Endothelial cell of umbilical vein (primary cell): Measurements from ENCODE around the gene NT5C. TPM values are rescaled to one million over a fixed set of nuclear protein-coding genes. Genes with fewer than 3 reads are reported as not detected.

Experiments
- BruUV-seq: library from RNA; stranded (reverse); fragments of 400-500 nt; replicated peaks from 2 replicates; lab custom pipeline; 2021; lab: Mats Ljungman, UMichigan
- CTCF ChIA-PET: fragments of 300-600, 350-600 bp; sonication (Branson Sonifier 250); formaldehyde crosslinking; loops from one replicate; lab custom pipeline; 2021; ENCODE audit warnings: antibody characterized with exemption, inconsistent platforms; lab: Charles Lee
- POLR2A ChIA-PET: fragments of 300-600, 350-600 bp; sonication (Branson Sonifier 250); formaldehyde crosslinking; loops from one replicate; lab custom pipeline; 2021; ENCODE audit warnings: antibody characterized with exemption, inconsistent platforms; lab: Charles Lee
- DNase-seq: peaks from one replicate; pipeline ENCODE4 v3.0.0-alpha.2; 2011; ENCODE audit warnings: low read depth, low spot score
- FAIRE-seq: peaks from 2 replicates; lab custom pipeline; 2011; peaks lifted over from hg19 to GRCh38; lab: Jason Lieb, UNC
- H2AFZ ChIP-seq: 2 replicates; pipeline ENCODE4 v1.6.0; 2012; ENCODE audit warnings: low read depth, low read length, control low read depth, inconsistent platforms
- H3K27ac ChIP-seq: 2 replicates; pipeline ENCODE4 v1.5.1; 2011; ENCODE audit warnings: low read depth, mild to moderate bottlenecking, control low read depth, low read length, moderate library complexity; ENCODE audit not compliant: insufficient read depth
- H3K27me3 ChIP-seq, 2 experiments: 2 replicates each; pipeline versions ENCODE4 v1.6.0 to v1.6.1; 2011; ENCODE audit warnings: low read length in 2 of 2, mixed read lengths in 1 of 2; ENCODE audit not compliant: control insufficient read depth in 2 of 2, insufficient read depth in 2 of 2
- H3K36me3 ChIP-seq, 2 experiments: 2 replicates in 1 of 2; 3 replicates in 1 of 2; pipeline ENCODE4 v1.5.1; 2011; ENCODE audit warnings: low read length in 2 of 2, mild to moderate bottlenecking in 1 of 2, moderate library complexity in 1 of 2; ENCODE audit not compliant: control insufficient read depth in 2 of 2, insufficient read depth in 2 of 2; ENCODE audit errors: extremely low read depth in 1 of 2
- H3K4me1 ChIP-seq: 3 replicates; pipeline ENCODE4 v1.5.1; 2011; ENCODE audit warnings: mild to moderate bottlenecking, low read length; ENCODE audit not compliant: control insufficient read depth, insufficient read depth; ENCODE audit errors: extremely low read depth
- H3K4me2 ChIP-seq: 2 replicates; pipeline ENCODE4 v1.6.1; 2011; ENCODE audit warnings: low read length, control low read depth, mixed read lengths; ENCODE audit not compliant: insufficient read depth
- H3K4me3 ChIP-seq, 3 experiments: fragments of 200-600 bp in 1 of 3; sonication (generic), shearing (Covaris generic) in 1 of 3; replicated peaks in 1 of 3; 2 replicates each; pipeline ENCODE4 v1.5.1; 2011 to 2016; ENCODE audit warnings: control low read depth in 3 of 3, low read length in 3 of 3, mild to moderate bottlenecking in 2 of 3, inconsistent platforms in 1 of 3, low read depth in 1 of 3, moderate library complexity in 1 of 3; ENCODE audit not compliant: insufficient read depth in 1 of 3
- H3K79me2 ChIP-seq: 2 replicates; pipeline ENCODE4 v1.6.0; 2012; ENCODE audit warnings: low read length, inconsistent platforms; ENCODE audit not compliant: control insufficient read depth, insufficient read depth
- H3K9ac ChIP-seq: replicated peaks from 2 replicates; pipeline ENCODE3; 2011; ENCODE audit warnings: low read length, control low read depth; ENCODE audit not compliant: insufficient read depth; ENCODE audit errors: extremely low read depth
- H3K9me1 ChIP-seq: replicated peaks from 3 replicates; pipeline ENCODE4 v1.6.0; 2011; ENCODE audit warnings: mild to moderate bottlenecking, low read length; ENCODE audit not compliant: control insufficient read depth, insufficient read depth; ENCODE audit errors: extremely low read depth
- H3K9me3 ChIP-seq: replicated peaks from 2 replicates; pipeline ENCODE4 v1.5.1; 2012; ENCODE audit warnings: low read length, inconsistent platforms; ENCODE audit not compliant: control insufficient read depth, insufficient read depth
- H4K20me1 ChIP-seq: replicated peaks from 2 replicates; pipeline ENCODE3; 2011; ENCODE audit warnings: mild to moderate bottlenecking, low read length; ENCODE audit not compliant: control insufficient read depth, insufficient read depth; ENCODE audit errors: extremely low read depth
- EZH2 ChIP-seq: IDR thresholded peaks from 2 replicates; pipeline ENCODE4 v1.6.1; 2012; ENCODE audit warnings: borderline replicate concordance, low read depth, mild to moderate bottlenecking, moderate library complexity, low read length, inconsistent platforms; ENCODE audit not compliant: severe bottlenecking
- FOS ChIP-seq: IDR thresholded peaks from 2 replicates; pipeline ENCODE4 v1.6.1; 2011; ENCODE audit warnings: mild to moderate bottlenecking, low read length, moderate library complexity, borderline replicate concordance; ENCODE audit not compliant: insufficient read depth
- JUN ChIP-seq: IDR thresholded peaks from 2 replicates; pipeline ENCODE4 v1.6.1; 2011; ENCODE audit warnings: borderline replicate concordance, low read depth; ENCODE audit not compliant: insufficient read length, insufficient read depth
- MYC ChIP-seq: IDR thresholded peaks from one replicate; pipeline ENCODE4 v1.6.1; 2011; ENCODE audit warnings: mild to moderate bottlenecking, low read depth, low read length
- POLR2A ChIP-seq: IDR thresholded peaks from 2 replicates; pipeline ENCODE4 v1.6.1; 2012; ENCODE audit warnings: low read depth, mild to moderate bottlenecking, control low read depth, low read length
- POLR2AphosphoS5 ChIP-seq: IDR thresholded peaks from 2 replicates; pipeline ENCODE4 v1.6.1; 2012; ENCODE audit warnings: low read depth, mild to moderate bottlenecking, control low read depth, low read length, moderate library complexity; ENCODE audit not compliant: insufficient read depth
- dilution Hi-C: fragments of 300-500 bp; cut with MboI; formaldehyde crosslinking; loops from one replicate; pipeline ENCODE4 v1.15.0; 2019; ENCODE audit warnings: low sequenced_read_pairs; ENCODE audit not compliant: extremely low pct_ligation_motif_present
- intact Hi-C: fragments of 100-400 bp; cut with micrococcal nuclease; formaldehyde crosslinking; loops from one replicate; pipeline ENCODE4 v1.10.0; 2022
- polyA plus RNA-seq, 4 experiments: library from polyadenylated mRNA; depleted of rRNA in 3 of 4; stranded (reverse) in 3 of 4; unstranded in 1 of 4; fragments of >200 nt; gene quantifications; 2 replicates each; pipeline versions ENCODE4 v1.2.1 to v1.2.3, GENCODE V29; 2011 to 2012; ENCODE audit warnings: missing spikeins in 1 of 4
- total RNA-seq: library from RNA; stranded (reverse); gene quantifications from 2 replicates; pipeline ENCODE4 v1.2.3, GENCODE V29; 2021
- TF ChIP-seq, protein P1 (sequence below), 2 donors: IDR thresholded peaks; 1 replicate in 1 of 2; 2 replicates in 1 of 2; pipeline ENCODE4 v1.5.1; 2011; ENCODE audit warnings: low read length in 2 of 2, mild to moderate bottlenecking in 2 of 2, moderate library complexity in 2 of 2, control low read depth in 1 of 2, inconsistent platforms in 1 of 2, low read depth in 1 of 2; ENCODE audit not compliant: insufficient read depth in 1 of 2; ENCODE audit errors: extremely low read depth in 1 of 2
- TF ChIP-seq, protein P2 (sequence below): IDR thresholded peaks from 2 replicates; pipeline ENCODE4 v1.6.1; 2011; ENCODE audit not compliant: insufficient read depth, insufficient read length

The NT5C gene
- total and polyA plus RNA-seq, 2 donors (not counting 3 experiments of a cell fraction or from before 2014, with no cell fraction given) = 29.1 to 39.2 TPM

DNA sequence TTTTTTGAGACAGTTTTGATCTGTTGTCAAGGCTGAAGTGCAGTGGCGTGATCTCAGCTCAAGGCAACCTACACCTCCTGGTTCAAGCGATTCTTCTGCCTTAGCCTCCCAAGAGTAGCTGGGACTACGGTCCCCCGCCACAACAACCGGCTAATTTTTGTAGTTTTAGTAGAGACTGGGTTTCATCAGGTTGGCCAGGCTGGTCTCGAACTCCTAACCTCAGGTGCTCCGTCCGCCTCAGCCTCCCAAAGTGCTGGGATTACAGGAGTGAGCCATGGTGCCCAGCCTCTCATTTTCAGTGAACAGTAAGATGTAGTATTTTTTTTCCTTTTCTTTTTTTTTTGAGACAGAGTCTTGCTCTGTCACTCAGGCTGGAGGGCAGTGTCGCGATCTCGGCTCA is 43.5 kb upstream of the NT5C start:
- peaks cover 62% of the 10 kb centered on the region for H3K79me2 ChIP-seq
- H3K9me3 ChIP-seq = no peaks in the 10 kb centered on the region
- dilution Hi-C loops (no loop called here), intact Hi-C loops (no loop called here)
- H3K4me3 ChIP-seq = no peak overlapping the region
- FAIRE-seq (peak; percentile 31), DNase-seq (no peak)
- BruUV-seq = no TSS peak
- H3K4me2 ChIP-seq = no peak overlapping the region
- H3K27me3 ChIP-seq = no peaks in the 10 kb centered on the region
- no peak overlapping the region for H2AFZ ChIP-seq
- no peaks in the 10 kb centered on the region for H4K20me1 ChIP-seq
- ChIA-PET CTCF (interaction anchor here (1.0 to 3.4 kb wide), 7 partner anchors 8 to 103 kb away, joined by 3 to 18 read pairs (median 3); partner anchors contain the start of gene SUMO2), POLR2A (no interaction called here)
- no peak overlapping the region for H3K27ac ChIP-seq
- no peaks in the 10 kb centered on the region for H3K9me1 ChIP-seq
- TF ChIP-seq EZH2 (no peak), JUN (no peak), POLR2A (no peak), FOS (no peak), MYC (no peak), POLR2AphosphoS5 (no peak)
- TF ChIP-seq, protein P1, sequence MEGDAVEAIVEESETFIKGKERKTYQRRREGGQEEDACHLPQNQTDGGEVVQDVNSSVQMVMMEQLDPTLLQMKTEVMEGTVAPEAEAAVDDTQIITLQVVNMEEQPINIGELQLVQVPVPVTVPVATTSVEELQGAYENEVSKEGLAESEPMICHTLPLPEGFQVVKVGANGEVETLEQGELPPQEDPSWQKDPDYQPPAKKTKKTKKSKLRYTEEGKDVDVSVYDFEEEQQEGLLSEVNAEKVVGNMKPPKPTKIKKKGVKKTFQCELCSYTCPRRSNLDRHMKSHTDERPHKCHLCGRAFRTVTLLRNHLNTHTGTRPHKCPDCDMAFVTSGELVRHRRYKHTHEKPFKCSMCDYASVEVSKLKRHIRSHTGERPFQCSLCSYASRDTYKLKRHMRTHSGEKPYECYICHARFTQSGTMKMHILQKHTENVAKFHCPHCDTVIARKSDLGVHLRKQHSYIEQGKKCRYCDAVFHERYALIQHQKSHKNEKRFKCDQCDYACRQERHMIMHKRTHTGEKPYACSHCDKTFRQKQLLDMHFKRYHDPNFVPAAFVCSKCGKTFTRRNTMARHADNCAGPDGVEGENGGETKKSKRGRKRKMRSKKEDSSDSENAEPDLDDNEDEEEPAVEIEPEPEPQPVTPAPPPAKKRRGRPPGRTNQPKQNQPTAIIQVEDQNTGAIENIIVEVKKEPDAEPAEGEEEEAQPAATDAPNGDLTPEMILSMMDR (IDR thresholded peaks at IDR 0.05; ENCODE audit: extremely low read depth in 1 of 2, insufficient read depth in 1 of 2, low read depth in 1 of 2, low read length in 2 of 2) = no peak
- TF ChIP-seq, protein P2, sequence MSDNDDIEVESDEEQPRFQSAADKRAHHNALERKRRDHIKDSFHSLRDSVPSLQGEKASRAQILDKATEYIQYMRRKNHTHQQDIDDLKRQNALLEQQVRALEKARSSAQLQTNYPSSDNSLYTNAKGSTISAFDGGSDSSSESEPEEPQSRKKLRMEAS = no peak
- no peak overlapping the region for H3K9ac ChIP-seq
- H3K36me3 ChIP-seq = peaks cover 16 to 38% of the 10 kb centered on the region in 2 experiments
- H3K4me1 ChIP-seq = no peaks in the 10 kb centered on the region
